ENCODE measurements around the gene WBP2. TPM values are rescaled to one million over a fixed set of nuclear protein-coding genes. Genes with fewer than 3 reads are reported as not detected.

WBP2 gene
- total and polyA plus RNA-seq, 2 of the 13 experiments (the other 11 are each of a cell fraction or from before 2014, with no cell fraction given) = 29.2 to 29.5 TPM

- TF ChIP-seq NRL (CRISPR knock-in tag; IDR thresholded peaks at IDR 0.05; ENCODE audit: borderline replicate concordance) = no peak
- TF ChIP-seq LBX2 (CRISPR knock-in tag; IDR thresholded peaks at IDR 0.05; ENCODE audit: borderline replicate concordance) = no peak
- TF ChIP-seq FOXO1 (CRISPR knock-in tag; IDR thresholded peaks at IDR 0.05) = 0 out of 2 replicates have a peak, but pooled peaks have one; percentile 20
- no peak for TF ChIP-seq ARNT2 (CRISPR knock-in tag; IDR thresholded peaks at IDR 0.05; ENCODE audit: low read depth)
- no peak for TF ChIP-seq ZNF614 (CRISPR knock-in tag; IDR thresholded peaks at IDR 0.05; ENCODE audit: borderline replicate concordance)
- TF ChIP-seq PAX8 (CRISPR knock-in tag; IDR thresholded peaks at IDR 0.05; ENCODE audit: borderline replicate concordance) = no peak
- TF ChIP-seq TCF12 (IDR thresholded peaks at IDR 0.05) = no peak
- TF ChIP-seq TCF12 (CRISPR knock-in tag; IDR thresholded peaks at IDR 0.05) = no peak
- 0 out of 2 replicates have a peak, but pooled peaks have one; percentile 4 for TF ChIP-seq KDM2A (CRISPR knock-in tag; IDR thresholded peaks at IDR 0.05; ENCODE audit: borderline replicate concordance, low read depth)
- no peak for TF ChIP-seq SRSF9 (IDR thresholded peaks at IDR 0.05; ENCODE audit: borderline replicate concordance, insufficient read depth, low read depth, low read length, poor library complexity, severe bottlenecking)
- TF ChIP-seq REXO4 (CRISPR knock-in tag; IDR thresholded peaks at IDR 0.05; ENCODE audit: borderline replicate concordance) = no peak
- no peak for TF ChIP-seq FOXA1 (IDR thresholded peaks at IDR 0.05)
- TF ChIP-seq FOXA1 (CRISPR knock-in tag; IDR thresholded peaks at IDR 0.05) = peak; percentile 73
- TF ChIP-seq ZFP41 (CRISPR knock-in tag; IDR thresholded peaks at IDR 0.05; ENCODE audit: borderline replicate concordance) = 0 out of 2 replicates have a peak, but pooled peaks have one; percentile 21
- no peak for TF ChIP-seq RELA (CRISPR knock-in tag; IDR thresholded peaks at IDR 0.05)
- TF ChIP-seq ZNF205 (CRISPR knock-in tag; IDR thresholded peaks at IDR 0.05) = no peak
- no peak for TF ChIP-seq NAIF1 (CRISPR knock-in tag; IDR thresholded peaks at IDR 0.05; ENCODE audit: borderline replicate concordance)
- no peak for TF ChIP-seq FOXP1 (IDR thresholded peaks at IDR 0.05)
- peak; percentile 28; the same call in 1 of the 2 replicates for TF ChIP-seq FOXP1 (CRISPR knock-in tag; IDR thresholded peaks at IDR 0.05)
- TF ChIP-seq TFAP4 (IDR thresholded peaks at IDR 0.05; ENCODE audit: borderline replicate concordance, low read depth) = no peak
- TF ChIP-seq MYPOP (CRISPR knock-in tag; IDR thresholded peaks at IDR 0.05) = 0 out of 2 replicates have a peak, but pooled peaks have one; percentile 14
- TF ChIP-seq AHDC1 (CRISPR knock-in tag; IDR thresholded peaks at IDR 0.05; ENCODE audit: borderline replicate concordance) = no peak
These were observed 6.8 kb upstream of the WBP2 start (continued) for GRCh38 chr17:75861927-75862317.

Data from HepG2 (cell line).